Renal cortical epithelial cell (primary cell): ENCODE measurements around the gene VMO1. TPM values are rescaled to one million over a fixed set of nuclear protein-coding genes. Genes with fewer than 3 reads are reported as not detected.

Experiments used
- total RNA-seq: library from RNA; depleted of rRNA; stranded (reverse); fragments of >200 nt; gene quantifications from 2 replicates; pipeline ENCODE4 v1.2.3, GENCODE V29; 2014

The VMO1 gene
- total RNA-seq, 1 donor from 2014 or later: not detected

Other genes with a start within 250 kb of the VMO1 start
- 33.5 and 44.5 TPM in 2 replicates for gene MYBBP1A, start 231.0 kb downstream of the VMO1 start, total RNA-seq
- gene GGT6, start 225.8 kb downstream of the VMO1 start, total RNA-seq: 0.05 TPM in 1 of 2 replicates, not detected in the other
- gene SMTNL2, start 201.8 kb downstream of the VMO1 start, total RNA-seq: under 0.01 and 16.1 TPM in 2 replicates
- not detected in 2 replicates for gene ALOX15, start 144.7 kb downstream of the VMO1 start, total RNA-seq
- gene PELP1, start 82.2 kb downstream of the VMO1 start, total RNA-seq: 16.0 and 31.7 TPM in 2 replicates
- gene ARRB2, start 75.7 kb downstream of the VMO1 start, total RNA-seq: 2.1 and 2.7 TPM in 2 replicates
- 17.4 and 20.6 TPM in 2 replicates for gene MED11, start 54.9 kb downstream of the VMO1 start, total RNA-seq
- 0.30 and 1.0 TPM in 2 replicates for gene ZMYND15, start 46.5 kb downstream of the VMO1 start, total RNA-seq
- 36.2 and 48.6 TPM in 2 replicates for gene CXCL16, start 46.4 kb downstream of the VMO1 start, total RNA-seq
- not detected in 2 replicates for gene TM4SF5, start 14.5 kb downstream of the VMO1 start, total RNA-seq
- gene GLTPD2, start 2.6 kb upstream of the VMO1 start, total RNA-seq: not detected in 2 replicates
- 79.0 and 204 TPM in 2 replicates for gene PSMB6, start 9.8 kb upstream of the VMO1 start, total RNA-seq
- 16.0 and 21.3 TPM in 2 replicates for gene PLD2, start 20.8 kb upstream of the VMO1 start, total RNA-seq
- 20.8 and 84.6 TPM in 2 replicates for gene MINK1, start 47.0 kb upstream of the VMO1 start, total RNA-seq
- 1.7 and 4.2 TPM in 2 replicates for gene C17orf107, start 113.2 kb upstream of the VMO1 start, total RNA-seq
- 0.25 and 0.35 TPM in 2 replicates for gene CHRNE, start 116.7 kb upstream of the VMO1 start, total RNA-seq
- gene GP1BA, start 145.9 kb upstream of the VMO1 start, total RNA-seq: not detected in 2 replicates
- gene SLC25A11, start 153.7 kb upstream of the VMO1 start, total RNA-seq: 40.1 and 56.2 TPM in 2 replicates
- gene RNF167, start 153.9 kb upstream of the VMO1 start, total RNA-seq: 16.1 and 43.6 TPM in 2 replicates
- 549 and 701 TPM in 2 replicates for gene PFN1, start 162.2 kb upstream of the VMO1 start, total RNA-seq
- 5.3 and 6.6 TPM in 2 replicates for gene ENO3, start 164.8 kb upstream of the VMO1 start, total RNA-seq
- 45.7 and 66.5 TPM in 2 replicates for gene SPAG7, start 181.5 kb upstream of the VMO1 start, total RNA-seq
- gene CAMTA2, start 201.3 kb upstream of the VMO1 start, total RNA-seq: 0.87 and 37.9 TPM in 2 replicates
- 0.40 and 0.69 TPM in 2 replicates for gene INCA1, start 211.2 kb upstream of the VMO1 start, total RNA-seq
- gene KIF1C, start 211.6 kb upstream of the VMO1 start, total RNA-seq: 116 and 142 TPM in 2 replicates
- gene SLC52A1, start 249.1 kb upstream of the VMO1 start, total RNA-seq: 0.52 and 0.55 TPM in 2 replicates